GM21390 (cell line): ENCODE measurements around the gene HSF2BP.
"Not testable (repeated sequence)": the region's sequence is repeated elsewhere in the genome, so short reads cannot be mapped to it uniquely, and the experiment has no call there.

Experiments
- ATAC-seq: cut with Tn5 transposase; IDR thresholded peaks from one replicate; pipeline ENCODE4 v1.9.1; 2021; ENCODE audit not compliant: unreplicated experiment

Gene HSF2BP

DNA sequence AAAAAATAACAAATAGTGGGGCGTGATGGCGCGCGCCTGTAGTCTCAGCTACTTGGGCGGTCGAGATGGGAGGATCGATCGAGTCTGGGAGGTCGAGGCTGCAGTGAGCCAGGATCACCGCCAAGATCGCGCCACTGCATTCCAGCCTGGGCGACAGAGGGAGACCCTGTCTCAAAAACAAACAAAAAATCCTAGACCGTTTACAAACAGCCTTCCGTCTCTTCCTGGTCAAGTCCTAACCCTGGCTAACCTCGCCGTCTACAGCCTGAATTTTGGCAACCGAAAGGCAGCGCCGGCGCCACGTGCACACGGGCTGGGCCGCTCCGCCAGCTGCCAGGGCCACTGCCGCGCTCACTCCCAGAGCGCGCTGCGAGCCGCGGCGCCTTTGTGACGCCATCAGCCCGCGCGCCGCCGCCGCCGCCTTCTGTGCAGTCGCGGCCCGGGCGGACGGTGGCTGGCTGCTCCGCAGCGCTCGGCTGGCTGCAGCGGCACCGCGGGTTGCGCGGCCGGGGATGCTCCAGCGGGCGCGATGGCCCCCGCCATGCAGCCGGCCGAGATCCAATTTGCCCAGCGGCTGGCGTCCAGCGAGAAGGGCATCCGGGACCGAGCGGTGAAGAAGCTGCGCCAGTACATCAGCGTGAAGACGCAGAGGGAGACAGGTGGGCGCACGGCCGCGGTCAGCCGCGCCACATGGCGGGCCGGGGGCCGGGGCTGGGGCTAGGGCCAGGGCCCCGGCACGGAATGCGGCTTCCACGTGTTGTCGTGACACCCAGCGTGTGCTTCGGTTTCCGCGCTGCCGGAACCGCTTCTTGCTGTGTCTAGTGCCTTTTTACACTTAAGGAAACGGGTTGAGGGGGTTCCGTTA, at the start of gene HSF2BP, which contains the start of gene RRP1B:
HSF2BP (minus strand) TSS at position 353 of the 865 bp plus-strand sequence. CDS start 1,392 bp downstream, outside the sequence.
RRP1B (plus strand) TSS at position 425 of the 865 bp plus-strand sequence; CDS start at position 530, 105 bp downstream.
- peak; percentile 69 for ATAC-seq

DNA sequence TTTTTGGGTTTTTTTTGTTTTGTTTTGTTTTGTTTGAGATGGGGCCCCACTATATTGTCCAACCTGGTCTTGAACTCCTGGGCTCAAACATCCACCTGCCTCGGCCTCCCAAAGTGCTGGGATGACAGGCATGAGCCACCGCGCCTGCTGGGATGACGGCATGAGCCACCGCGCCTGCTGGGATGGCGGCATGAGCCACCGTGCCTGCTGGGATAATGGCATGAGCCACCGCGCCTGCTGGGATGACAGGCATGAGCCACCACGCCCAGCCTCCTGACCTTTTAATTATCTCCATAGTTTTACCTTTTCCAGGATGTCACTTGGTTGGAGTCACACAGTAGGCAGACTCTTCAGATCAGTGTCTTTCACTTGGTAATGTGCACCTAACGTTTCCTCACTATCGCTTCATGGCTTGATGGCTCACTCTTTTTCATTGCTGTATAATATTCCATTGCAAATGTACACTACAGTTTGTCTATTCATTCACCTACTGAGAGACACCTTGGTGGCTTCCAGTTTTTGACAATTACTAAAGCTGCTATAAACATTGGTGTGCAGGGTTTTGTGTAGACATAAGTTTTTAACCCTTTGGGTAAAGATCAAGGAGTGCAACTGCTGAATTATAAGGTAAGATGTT, 49.6 kb upstream of the HSF2BP start:
- ATAC-seq: no peak

DNA sequence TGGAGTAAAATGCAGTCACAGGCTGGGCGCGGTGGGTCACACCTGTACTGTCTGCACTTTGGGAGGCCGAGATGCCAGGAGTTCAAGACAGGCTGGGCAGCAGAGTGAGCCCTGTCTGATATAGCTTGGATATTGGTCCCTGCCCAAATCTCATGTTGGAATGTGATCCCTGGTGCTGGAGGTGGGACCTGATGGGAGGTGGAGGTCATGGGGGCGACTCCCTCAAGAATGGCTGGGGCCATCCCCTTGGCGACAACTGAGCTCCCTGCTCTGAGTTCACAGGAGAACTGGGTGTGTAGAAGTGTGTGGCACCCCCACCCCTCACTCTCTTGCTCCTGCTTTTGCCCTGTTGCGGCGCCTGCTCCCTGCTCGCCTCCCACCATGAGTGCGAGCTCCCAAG, 48.2 kb upstream of the HSF2BP start:
- ATAC-seq: no peak

DNA sequence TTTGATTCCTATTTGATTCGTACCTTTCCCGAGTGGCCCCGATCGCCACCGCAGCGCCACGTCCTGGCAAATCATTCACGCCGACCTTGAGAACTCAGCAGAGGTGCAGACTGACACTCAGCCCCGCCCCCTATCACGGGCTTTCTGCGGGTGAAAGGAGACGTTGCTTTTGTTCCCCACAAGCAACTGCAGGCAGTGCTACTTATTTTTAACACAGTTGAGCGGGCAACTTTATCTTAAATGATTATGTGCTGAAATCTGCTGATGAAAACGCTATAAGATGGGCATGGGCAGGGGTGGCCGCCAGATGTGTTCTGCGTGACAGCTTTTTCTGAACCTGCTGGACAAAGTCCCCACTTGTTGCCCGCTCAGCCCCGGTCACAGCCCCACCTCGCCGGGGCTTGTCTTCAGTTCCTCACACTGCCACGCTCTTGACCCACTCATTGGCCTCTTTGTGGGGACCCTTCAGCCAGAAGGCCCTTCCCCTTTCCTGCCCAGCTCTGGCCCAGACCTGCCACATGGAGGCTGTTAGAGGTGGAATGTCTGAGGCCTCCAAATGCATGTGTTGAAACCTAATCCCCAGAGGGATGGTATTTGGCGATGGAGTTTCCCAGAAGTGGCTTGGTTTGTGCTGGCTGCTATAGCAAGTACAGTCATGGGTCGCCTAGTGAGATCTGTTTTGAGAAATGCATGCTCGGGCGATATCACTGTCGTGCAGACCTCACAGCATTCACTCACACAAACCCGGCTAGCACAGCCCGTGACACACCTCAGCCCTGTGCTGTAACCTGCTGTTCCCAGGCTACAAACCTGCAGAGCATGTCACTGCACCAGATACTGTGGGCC, 44.0 kb upstream of the HSF2BP start:
- no peak for ATAC-seq

DNA sequence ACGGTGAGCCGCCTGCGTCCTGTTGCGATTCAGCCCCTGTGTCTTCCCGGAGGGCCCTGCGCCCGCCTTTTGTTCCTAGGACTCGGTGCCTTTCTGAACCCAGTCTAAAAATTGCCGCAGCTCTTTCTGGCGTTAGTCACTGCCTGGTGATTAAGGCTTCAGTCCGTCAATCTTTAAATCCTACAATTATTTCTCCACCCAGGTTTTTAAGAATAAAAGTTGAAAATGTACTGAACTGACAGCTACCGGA, 43.4 kb upstream of the HSF2BP start:
- ATAC-seq: no peak

DNA sequence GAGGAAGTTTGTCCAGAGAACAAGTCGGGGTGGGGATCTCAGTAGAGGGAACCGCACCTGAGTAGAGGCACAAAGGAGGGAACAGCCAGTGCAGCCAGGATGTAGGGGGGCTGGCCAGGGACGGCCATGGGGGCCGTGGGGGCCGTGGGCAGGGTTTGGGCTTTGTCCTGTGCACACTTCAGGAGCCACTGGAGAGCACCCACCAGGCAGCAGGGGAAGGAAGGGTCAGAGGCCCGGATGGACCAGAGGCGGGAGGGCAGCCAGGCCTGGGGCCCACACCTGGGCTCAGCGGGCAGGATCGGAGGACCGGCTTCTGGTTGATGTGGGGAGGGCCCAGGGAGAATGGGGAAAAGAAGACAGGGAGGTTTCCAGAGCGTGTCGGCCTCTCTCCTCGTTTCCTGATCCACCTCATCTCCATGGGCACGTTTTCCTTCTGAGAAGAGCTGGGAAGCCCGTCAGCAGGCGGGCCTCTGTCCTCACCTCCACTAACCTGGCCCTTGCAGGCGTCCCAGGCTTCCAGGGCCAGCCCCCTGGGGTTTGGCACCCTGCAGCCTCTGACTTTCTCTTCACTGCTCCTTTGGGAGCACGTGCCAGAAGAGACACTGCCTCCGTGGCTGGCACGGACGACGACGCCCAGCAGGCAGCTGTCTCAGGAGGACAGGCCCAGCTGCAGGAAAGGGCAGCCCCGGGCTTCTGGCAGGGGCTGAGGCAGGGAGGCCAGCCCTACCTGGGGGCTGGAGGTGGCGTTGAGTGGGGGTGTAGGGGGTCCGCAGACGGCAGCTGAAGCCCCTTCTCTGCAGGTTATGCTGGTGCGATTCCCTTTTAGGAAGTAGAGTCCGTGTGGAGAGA, 42.9 kb upstream of the HSF2BP start:
- ATAC-seq: no peak

DNA sequence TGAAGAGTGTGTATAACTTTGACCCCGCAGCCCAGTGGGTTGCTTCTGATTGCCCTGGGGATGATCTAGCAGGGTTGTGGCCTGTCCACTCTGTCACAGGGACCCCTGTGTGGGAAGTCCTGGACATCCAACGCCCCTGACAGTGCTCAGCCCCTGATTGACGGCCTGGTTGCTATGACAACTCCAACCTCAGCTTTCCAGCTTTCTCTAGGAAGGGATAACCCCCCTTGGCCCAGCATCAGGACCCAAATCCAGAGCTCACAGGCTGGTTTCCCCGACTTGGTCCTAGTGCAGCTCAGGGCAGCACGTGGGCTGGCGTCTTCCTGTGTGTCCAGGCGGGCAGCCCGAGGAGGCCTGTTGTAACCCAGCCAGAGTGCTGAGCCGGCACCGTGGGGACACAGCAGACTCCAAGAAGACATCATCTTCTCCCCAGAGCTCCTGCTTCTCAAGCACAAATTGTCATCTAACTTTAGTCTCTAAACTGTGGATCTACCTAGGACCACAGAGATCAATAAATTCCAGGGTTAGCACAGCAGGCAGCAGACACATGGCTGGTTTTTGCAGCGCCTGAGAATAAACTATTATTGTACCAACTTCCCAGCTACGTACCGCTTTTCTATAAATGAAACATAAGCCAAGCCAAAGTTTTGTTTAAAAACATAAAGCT, 40.8 kb upstream of the HSF2BP start:
- ATAC-seq: no peak

DNA sequence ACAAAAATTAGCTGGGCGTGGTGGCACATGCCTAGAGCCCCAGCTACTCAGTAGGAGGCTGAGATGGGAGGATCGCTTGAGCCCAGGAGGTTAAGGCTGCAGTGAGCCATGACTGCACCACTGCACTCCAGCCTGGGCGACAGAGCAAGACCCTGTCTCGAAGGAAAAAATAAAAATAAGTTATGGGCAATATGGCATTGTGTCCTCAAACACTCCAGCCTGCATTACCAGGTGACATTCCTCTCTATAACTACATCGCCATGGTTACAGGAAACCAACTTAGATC, 40.1 kb upstream of the HSF2BP start:
- not testable (repeated sequence) for ATAC-seq

DNA sequence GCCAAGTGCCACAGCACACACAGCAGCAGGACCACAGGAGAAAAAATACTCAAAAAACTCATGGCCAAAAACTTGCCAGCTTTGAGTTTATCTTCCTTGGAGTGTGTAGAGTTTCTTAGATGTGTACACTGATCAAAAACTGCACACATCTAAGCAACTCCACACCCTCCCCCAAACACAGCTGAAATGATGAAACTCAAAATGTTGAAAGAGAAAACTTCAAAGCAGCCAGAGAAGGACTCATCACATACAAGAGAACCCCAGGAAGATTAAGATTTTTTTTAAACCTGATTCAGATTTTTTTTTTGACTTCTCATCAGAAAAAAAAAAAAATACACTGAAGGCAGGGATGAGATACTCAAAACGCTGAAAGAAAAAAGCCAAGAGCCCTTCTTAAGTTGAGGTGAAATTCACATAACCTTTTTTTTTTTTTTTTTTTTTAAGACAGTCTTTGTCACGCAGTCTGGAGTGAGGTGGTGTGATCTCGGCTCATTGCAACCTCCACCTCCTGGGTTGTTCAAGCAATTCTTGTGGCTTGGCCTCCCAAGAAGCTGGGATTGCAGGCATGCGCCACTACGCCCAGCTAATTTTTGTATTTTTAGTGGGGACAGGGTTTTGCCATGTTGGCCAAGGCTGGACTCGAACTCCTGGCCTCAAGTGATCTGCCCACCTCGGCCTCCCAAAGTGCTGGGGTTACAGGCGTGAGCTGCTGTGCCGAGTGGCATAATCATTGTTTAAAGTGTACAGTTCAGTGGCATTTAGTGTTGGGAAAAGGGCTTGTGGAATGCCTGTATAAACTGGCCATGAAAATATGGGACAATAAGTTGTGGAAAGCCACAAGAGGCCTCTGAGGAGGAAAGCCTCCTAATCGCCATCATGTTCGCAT, 38.7 kb upstream of the HSF2BP start:
- no peak for ATAC-seq

DNA sequence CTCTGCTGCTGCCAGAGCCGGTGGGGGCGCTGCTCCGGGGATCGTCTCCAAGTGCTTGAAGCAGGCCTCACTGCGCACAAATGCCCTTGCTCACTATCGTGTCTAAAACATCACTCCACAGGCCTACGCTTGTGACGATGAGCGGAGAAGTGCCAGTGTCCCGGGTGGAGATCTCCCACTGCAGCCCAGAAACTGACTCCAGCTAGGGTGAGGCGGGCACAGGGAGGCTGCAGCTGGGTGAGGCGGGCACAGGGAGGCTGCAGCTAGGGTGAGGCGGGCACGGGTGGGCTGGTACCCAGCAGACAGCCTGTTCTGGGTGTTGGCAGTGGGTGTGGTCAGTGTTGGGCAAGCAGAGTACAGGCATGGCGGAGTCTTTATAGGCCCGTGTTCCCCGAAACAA, 36.9 kb upstream of the HSF2BP start:
- no peak for ATAC-seq

DNA sequence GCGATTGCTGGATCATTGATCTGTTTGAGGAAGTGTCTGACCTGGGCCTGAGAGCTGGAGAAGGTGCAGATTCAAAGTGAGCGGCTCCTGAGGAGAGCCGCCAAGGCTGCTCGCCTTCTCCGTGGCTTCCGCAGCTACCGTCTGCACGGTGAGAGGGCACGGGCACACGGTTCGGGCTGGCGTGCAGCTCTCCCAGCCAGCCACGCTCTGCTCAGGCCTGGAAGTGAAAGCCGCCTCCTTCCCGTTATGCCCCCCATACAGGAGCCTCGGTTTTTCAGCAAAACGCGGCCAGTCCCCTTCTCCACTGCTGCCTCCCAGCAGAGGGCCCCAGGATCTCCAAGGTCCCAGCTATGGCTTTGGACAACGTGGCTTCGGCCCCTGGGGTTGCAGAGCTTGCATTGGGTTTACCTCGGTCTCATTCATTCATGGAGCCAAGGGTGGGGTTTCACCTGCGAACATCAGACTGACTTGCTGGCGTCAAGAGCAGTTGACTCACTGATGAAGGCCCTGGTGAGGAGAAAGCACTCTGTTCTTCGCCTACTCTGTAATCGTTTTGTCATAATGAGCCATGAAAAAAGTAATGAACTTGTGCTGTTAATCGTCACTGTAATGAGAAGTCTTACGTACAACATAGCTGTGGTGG, 35.3 kb upstream of the HSF2BP start:
- no peak for ATAC-seq

DNA sequence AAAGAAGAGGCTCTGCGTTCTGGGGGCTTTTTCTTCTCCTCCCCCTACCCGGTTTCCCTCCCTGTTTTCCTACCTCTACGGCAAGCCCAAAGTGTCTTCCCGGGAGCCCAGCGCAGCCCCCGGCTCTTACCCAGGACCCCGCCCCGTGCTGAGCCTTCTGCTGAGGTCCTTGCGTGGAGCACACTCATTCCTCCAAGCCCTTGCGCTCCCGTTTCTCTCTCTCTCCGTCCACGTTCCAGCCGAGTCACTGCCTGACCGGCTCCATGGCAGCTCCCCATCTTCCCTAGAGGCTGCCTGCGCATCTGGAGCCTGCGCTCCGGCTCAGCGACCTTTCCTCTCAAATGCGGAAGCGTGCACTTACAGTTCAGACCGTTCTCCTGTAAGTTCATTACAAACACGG, 34.7 kb upstream of the HSF2BP start:
- ATAC-seq: no peak

DNA sequence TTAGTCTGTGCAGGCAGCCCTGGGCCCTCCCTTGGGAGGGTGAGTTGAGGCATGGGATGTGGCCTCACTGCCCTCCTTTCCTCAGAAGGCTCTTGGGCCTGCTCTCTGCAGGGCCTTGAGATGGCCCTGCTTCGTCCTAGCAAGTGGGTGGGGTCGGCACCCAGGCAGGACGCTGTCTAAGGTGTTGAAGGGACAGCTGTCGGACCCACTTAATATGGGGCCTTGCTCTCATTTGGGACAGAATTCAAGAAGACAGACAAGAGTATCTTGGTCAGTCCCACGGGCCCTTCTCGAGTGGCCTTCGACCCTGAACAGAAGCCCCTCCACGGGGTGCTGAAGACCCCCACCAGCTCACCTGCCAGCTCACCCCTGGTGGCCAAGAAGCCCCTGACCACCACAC, 33.7 kb upstream of the HSF2BP start:
- ATAC-seq: no peak

DNA sequence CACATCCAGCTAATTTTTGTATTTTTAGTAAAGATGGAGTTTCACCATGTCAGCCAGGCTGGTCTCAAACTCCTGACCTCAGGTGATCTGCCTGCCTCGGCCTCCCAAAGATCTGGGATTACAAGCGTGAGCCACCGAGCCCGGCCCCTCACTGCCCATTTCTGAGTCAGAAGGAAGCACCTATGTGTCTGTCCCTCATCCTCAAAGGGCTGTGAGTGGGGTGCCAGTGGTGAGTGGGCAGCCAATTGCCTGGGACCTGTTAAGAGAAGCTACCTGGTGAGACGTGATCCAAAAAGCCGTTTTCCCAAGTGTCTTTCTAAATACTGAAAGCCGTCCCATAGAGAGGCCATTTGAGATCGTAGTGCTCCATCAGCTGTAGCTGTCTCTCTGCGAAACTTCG, 32.5 kb upstream of the HSF2BP start:
- no peak for ATAC-seq

DNA sequence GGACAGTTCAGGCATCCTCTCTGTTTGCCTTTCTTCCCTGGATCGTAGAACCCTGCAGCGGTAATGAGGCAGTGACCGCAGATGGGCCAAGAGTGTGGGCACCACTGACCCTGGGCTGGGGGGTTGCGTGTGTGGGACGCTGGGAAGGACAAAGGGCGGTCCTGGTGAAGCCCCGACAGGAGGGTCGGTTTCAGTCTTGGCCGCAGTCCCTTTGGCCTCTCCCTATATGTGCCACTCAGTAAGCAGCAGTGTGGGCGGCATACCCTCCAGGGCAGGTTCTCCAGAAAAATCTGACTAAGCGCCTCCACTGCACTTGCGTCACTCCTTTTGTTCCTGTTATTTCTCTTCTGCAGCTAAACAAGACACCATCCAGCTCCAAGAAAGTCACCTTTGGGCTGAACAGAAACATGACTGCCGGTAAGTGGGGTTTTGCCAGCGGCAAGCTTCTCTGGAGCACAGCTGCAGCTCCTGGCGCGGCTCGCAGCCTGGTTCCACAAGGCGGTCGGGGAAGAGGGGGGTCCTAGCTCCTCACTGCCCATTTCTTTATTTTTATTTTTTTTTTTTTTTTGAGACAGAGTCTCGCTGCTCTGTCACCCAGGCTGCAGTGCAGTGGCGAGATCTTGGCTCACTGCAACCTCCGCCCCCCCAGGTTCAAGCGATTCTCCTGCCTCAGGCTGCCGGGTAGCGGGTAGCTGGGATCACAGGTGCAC, 32.0 kb upstream of the HSF2BP start:
- no peak for ATAC-seq

DNA sequence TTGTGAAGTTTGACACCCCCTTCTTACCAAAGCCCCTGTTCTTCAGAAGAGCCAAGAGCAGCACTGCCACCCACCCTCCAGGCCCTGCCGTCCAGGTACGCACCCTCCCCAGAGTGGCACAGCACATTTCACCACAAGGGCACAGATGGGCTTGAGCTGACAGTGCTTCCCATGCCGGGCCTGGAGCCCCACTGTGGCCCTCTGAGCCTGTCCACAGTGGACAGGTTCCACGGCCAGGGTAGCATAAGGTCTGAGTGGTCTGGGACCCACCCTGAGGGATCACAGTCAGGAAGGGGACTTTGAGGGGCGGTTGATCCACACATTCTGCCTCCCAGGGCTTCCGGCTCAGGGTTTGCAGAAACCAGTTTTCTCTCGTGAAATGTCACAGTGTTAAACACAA, 31.1 kb upstream of the HSF2BP start:
- no peak for ATAC-seq

DNA sequence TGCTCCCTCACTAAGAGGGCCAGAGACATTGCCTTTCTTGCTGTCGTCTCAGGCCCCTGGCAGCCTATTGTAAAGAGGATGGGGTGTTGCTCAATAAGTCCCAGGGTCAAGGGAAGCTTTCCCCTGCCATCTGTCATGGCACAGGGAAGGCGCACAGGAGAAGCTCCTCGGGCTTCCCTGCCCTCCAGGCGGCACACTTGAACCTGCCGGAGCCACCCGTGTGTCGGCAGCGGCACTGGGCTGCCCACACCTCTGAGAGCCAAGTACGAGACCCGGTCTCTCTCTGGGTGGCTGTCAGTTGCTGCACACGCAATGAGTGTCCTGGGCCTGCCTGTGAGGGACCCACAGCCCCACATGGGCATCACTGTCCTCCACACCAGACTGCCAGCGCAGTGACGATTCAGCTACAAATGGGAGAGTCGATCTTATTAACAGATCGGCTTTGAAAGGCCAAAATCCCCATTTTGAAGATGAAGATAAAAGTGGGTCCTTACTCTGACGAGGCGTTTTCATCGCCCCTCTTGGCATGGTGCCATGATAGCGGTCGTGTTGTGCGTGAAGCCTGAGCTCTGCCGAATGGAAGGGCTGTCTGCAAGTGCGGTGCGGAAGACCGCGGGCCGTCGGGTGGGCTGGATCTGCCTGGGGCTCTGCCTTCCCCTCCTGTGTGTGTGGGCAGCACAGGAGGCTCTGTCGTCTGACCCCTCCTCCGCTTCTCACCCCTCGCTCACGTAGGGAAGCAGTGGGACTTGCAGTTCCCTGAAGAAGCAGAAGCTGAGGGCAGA, 30.5 kb upstream of the HSF2BP start:
- no peak for ATAC-seq

DNA sequence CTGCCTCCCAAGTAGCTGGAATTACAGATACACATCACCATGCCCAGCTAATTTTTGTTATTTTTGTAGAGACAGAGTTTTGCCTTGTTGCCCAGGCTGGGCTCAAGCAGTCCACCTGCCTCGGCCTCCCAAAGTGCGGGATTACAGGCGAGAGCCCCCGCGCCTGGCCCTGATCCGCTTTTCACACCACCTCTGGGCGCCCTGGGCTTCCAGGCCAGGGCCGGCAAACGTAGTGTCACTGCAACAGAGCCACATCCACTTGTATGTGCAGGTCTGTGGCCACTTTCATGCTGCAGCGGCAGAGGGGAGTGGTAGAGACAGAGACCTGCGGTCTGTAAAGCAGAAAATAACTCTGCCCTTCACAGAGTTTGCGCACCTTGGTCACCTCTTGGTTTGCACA, 29.6 kb upstream of the HSF2BP start:
- no peak for ATAC-seq
